ENCODE results near the gene NOL9.

NOL9 gene

DNA sequence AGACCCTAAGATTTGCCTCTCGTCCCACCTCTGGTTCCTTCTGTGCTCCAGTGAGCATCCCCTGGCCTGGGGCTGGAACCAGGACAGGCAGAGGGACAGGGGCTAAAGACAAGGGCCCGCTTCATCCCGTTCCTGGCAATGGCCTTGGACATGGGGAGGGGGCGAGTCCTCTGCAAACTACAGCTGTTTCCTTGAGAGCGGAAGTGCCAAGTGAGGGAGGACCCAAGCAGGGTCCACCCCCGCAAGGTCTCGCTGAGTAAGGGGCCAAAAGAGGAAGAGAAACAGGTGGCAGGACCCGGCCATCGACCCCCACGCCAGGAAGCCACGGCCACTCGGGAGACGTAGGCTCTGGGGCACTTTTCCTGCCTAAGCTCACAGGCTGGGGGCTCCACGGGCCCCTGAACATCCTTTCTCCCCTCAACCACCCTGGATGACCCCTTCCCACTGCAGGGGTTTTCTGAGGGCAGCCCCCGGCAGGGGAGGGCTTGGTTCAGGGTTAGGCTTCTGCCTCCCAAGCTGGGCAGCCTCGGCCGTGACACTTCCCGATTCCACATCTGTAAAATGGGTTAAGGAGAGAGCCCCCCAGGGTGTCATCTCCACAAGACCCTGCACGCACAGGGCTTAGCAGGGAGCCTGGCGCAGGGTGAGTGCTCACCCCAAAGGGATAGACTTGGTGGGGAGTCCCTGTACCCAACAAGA is 44.9 kb downstream of the NOL9 start:
- no peak overlapping the region for H2AFZ ChIP-seq (ENCODE audit: low read length)
- no peaks in the 10 kb centered on the region for H3K36me3 ChIP-seq (ENCODE audit: insufficient read depth, low read length)
- H3K4me1 ChIP-seq (ENCODE audit: insufficient read depth, low read length, severe bottlenecking) = no peaks in the 10 kb centered on the region
- TF ChIP-seq EZH2 (IDR thresholded peaks at IDR 0.05; ENCODE audit: borderline replicate concordance, low read length) = no peak
- TF ChIP-seq CTCF (IDR thresholded peaks at IDR 0.05; ENCODE audit: low read length) = no peak
- H3K4me2 ChIP-seq (ENCODE audit: low read length) = no peak overlapping the region
- no peak overlapping the region for H3K4me3 ChIP-seq (ENCODE audit: low read depth, low read length, poor library complexity, severe bottlenecking)
- no peaks in the 10 kb centered on the region for H3K9me2 ChIP-seq (ENCODE audit: low read depth, low read length)
- H4K20me1 ChIP-seq (ENCODE audit: insufficient read depth, low read length) = no peaks in the 10 kb centered on the region
- no peaks in the 10 kb centered on the region for H3K79me2 ChIP-seq (ENCODE audit: insufficient read depth, low read length)
- no peaks in the 10 kb centered on the region for H3K9me3 ChIP-seq (ENCODE audit: low read length)
- H3F3A ChIP-seq (ENCODE audit: insufficient read depth, low read length) = no peaks in the 10 kb centered on the region
- no peak overlapping the region for H3K27ac ChIP-seq (ENCODE audit: low read depth, low read length, poor library complexity, severe bottlenecking)
- no peak overlapping the region for H3K9ac ChIP-seq (ENCODE audit: low read length)
- H3K27me3 ChIP-seq (ENCODE audit: insufficient read depth, low read length) = no peaks in the 10 kb centered on the region; the same call in 1 of the 2 replicates

DNA sequence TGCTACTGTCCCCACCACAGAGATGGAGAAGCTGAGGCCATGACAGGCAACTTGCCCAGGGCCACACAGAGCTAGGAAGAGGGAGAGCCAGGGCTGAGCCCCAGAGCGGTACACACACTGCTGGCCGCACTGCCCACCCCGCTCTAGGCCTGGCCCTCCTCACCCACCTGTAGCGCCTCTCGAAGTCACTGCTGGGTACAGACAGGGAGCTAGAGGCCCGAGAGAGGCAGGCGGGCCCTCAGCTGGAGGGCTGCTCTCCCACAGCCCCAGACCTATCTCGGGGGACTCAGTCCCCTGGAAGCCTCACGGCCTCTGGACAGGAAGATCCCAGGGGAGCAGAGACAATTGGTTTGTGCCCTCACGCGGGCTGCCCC is 45.5 kb downstream of the NOL9 start:
- no peak overlapping the region for H2AFZ ChIP-seq (ENCODE audit: low read length)
- H3K9me3 ChIP-seq (ENCODE audit: low read length) = no peaks in the 10 kb centered on the region
- no peaks in the 10 kb centered on the region for H3K9me2 ChIP-seq (ENCODE audit: low read depth, low read length)
- TF ChIP-seq EZH2 (IDR thresholded peaks at IDR 0.05; ENCODE audit: borderline replicate concordance, low read length) (no peak), CTCF (IDR thresholded peaks at IDR 0.05; ENCODE audit: low read length) (no peak)
- H3K9ac ChIP-seq (ENCODE audit: low read length) = no peak overlapping the region
- H4K20me1 ChIP-seq (ENCODE audit: insufficient read depth, low read length) = no peaks in the 10 kb centered on the region
- H3K27me3 ChIP-seq (ENCODE audit: insufficient read depth, low read length) = no peaks in the 10 kb centered on the region; the same call in 1 of the 2 replicates
- no peak overlapping the region for H3K4me2 ChIP-seq (ENCODE audit: low read length)
- no peaks in the 10 kb centered on the region for H3K4me1 ChIP-seq (ENCODE audit: insufficient read depth, low read length, severe bottlenecking)
- H3F3A ChIP-seq (ENCODE audit: insufficient read depth, low read length) = no peaks in the 10 kb centered on the region
- no peaks in the 10 kb centered on the region for H3K79me2 ChIP-seq (ENCODE audit: insufficient read depth, low read length)
- H3K4me3 ChIP-seq (ENCODE audit: low read depth, low read length, poor library complexity, severe bottlenecking) = no peak overlapping the region
- no peaks in the 10 kb centered on the region for H3K36me3 ChIP-seq (ENCODE audit: insufficient read depth, low read length)
- H3K27ac ChIP-seq (ENCODE audit: low read depth, low read length, poor library complexity, severe bottlenecking) = no peak overlapping the region

DNA sequence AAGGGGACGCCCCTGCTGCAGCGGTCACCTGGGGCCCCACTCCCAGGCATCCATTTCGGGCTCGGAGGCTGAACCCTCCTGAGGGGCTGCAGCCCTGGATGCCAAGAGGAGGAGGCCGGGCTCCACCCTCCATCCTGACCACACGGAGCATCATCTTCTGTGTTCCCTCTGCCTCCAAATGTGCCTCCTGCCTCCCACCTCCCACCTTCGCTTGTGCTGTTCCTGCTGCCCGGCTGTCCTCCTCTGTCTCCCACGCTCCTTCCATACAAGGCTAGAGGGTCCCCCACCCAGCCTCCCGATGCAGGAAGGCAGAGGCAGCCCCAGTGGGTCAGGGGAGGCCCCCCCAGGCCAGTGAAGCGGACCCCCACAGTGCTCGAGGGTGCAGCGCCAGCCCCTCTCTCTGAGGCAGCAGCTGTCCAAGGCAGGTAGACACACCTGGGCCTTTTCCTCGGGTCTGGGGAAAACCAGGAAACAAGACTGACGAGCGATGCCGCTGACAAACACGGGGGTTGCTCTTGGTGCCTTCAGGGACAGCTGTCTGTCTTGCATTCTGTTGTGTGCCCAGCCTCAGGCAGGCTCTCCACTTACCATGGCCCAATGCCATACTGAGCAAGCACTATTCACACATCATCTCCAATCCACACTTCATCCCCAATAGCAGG is 46.0 kb downstream of the NOL9 start:
- Histone ChIP-seq H3K9me2 (ENCODE audit: low read depth, low read length) (no peaks in the 10 kb centered on the region), H3K4me3 (ENCODE audit: low read depth, low read length, poor library complexity, severe bottlenecking) (no peak overlapping the region), H3F3A (ENCODE audit: insufficient read depth, low read length) (no peaks in the 10 kb centered on the region), H2AFZ (ENCODE audit: low read length) (no peak overlapping the region), H3K4me2 (ENCODE audit: low read length) (no peak overlapping the region), H3K9ac (ENCODE audit: low read length) (no peak overlapping the region), H4K20me1 (ENCODE audit: insufficient read depth, low read length) (no peaks in the 10 kb centered on the region), H3K27ac (ENCODE audit: low read depth, low read length, poor library complexity, severe bottlenecking) (no peak overlapping the region), H3K4me1 (ENCODE audit: insufficient read depth, low read length, severe bottlenecking) (no peaks in the 10 kb centered on the region), H3K36me3 (ENCODE audit: insufficient read depth, low read length) (no peaks in the 10 kb centered on the region), H3K79me2 (ENCODE audit: insufficient read depth, low read length) (no peaks in the 10 kb centered on the region), H3K27me3 (ENCODE audit: insufficient read depth, low read length) (no peaks in the 10 kb centered on the region; the same call in 1 of the 2 replicates), H3K9me3 (ENCODE audit: low read length) (no peaks in the 10 kb centered on the region)
- TF ChIP-seq CTCF (IDR thresholded peaks at IDR 0.05; ENCODE audit: low read length) (no peak), EZH2 (IDR thresholded peaks at IDR 0.05; ENCODE audit: borderline replicate concordance, low read length) (no peak)

Measured in OCI-LY1 (cell line).